ENCODE data around the gene SLC3A2. TPM values are rescaled to one million over a fixed set of nuclear protein-coding genes. Genes with fewer than 3 reads are reported as not detected.

Gene SLC3A2
- polyA plus RNA-seq, 1 donor, result 193 TPM

DNA sequence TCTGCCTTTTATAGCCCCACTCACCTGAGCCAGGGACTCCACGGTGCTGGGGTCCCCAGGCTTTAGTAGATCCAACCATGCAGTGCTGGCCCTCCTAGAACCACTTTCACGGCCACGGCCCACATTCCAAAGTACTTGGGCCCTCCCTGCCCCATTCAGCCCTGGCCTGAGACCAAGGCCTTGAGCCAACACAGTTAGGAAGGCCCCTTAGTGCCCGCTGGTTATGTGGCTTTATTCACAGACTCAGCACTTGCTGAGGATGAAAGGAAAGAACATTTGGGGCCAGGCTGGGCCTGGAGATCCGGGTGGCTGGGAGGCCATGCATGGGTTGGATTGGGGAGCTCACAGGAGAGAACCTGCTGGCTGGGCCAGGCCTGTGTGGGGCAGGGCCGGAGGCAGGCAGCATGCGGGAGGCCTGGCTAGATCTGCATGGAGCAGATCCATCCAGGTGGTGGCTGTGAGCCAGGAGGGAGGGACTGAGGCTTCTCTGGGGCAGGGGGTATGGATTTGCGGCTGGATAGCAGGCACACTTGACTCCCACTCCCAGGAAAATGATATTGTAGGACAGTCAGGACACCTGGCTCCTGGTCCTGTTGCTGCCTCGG lies 27.9 kb downstream of the SLC3A2 start:
- no peak for DNase-seq

DNA sequence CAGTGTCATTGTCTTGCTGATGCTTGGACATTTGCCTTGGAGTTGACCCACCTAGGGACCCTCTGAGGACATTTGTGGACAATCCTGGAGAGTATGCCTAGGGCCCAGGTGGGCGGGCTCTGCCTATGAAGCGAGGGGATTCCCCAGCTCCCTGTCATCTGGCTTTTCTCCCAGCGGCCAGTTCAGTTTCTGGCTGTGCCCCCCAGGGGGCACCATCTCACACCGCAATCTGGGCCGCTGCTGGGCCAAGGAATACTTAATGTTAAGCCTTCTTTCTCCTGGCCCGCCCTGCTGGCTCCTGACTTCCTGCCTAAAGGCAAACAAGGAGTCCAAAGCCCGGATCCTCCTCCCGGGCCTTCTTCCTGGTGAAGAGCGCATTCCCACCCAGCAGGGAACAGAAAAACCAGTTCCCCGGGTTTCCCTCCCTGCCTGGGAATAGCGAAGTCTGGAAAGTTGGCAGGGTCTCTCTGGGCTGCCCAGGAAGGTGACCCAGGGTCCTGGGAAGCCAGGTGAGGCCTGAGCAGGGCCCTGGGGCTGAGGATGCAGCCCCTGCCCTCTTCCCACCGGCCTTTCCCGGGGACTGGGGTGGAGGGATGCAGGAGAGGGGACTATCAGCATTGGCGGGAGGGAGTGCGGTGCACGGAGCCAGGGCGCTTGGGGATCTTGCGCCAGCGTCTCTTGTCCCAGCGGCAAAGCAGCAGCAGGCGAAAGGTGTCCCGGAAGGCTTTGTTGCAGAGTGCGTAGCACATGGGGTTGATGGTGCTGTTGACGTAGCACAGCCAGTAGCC lies 28.6 kb downstream of the SLC3A2 start:
- peak; percentile 65 for DNase-seq

DNA sequence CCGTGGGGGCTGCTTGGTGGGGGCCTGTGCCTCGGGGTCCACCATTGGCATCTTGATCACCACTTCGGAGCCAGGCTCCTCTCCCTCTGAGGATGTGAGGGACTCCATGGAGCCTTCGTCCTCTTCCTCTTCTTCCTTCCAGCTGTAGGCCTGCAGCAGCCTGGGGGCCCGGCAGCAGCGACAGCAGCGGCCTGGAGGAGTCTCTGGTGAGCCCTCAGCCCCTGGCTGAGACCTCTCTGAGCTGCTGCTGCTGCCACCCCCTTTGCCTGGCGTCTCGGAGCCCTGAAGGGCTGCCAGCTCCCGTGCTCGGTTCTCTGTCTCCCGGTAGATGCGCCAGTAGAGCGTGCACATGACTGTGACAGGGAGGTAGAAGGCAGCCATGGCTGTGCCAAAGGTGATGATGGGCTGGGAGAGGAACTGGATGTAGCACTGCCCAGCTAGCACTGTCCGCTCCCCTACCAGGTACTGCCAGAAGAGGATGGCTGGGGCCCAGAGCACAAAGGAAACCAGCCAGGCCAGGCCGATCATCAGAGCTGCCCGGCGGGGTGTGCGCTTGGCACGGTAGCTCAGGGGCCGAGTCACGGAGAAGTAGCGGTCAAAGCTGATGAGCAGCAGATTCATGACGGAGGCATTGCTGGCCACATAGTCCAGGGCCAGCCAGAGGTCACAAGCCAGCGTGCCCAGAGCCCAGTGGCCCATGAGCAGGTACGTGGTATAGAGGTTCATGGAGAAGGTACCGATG lies 29.6 kb downstream of the SLC3A2 start:
- DNase-seq, result no peak

DNA sequence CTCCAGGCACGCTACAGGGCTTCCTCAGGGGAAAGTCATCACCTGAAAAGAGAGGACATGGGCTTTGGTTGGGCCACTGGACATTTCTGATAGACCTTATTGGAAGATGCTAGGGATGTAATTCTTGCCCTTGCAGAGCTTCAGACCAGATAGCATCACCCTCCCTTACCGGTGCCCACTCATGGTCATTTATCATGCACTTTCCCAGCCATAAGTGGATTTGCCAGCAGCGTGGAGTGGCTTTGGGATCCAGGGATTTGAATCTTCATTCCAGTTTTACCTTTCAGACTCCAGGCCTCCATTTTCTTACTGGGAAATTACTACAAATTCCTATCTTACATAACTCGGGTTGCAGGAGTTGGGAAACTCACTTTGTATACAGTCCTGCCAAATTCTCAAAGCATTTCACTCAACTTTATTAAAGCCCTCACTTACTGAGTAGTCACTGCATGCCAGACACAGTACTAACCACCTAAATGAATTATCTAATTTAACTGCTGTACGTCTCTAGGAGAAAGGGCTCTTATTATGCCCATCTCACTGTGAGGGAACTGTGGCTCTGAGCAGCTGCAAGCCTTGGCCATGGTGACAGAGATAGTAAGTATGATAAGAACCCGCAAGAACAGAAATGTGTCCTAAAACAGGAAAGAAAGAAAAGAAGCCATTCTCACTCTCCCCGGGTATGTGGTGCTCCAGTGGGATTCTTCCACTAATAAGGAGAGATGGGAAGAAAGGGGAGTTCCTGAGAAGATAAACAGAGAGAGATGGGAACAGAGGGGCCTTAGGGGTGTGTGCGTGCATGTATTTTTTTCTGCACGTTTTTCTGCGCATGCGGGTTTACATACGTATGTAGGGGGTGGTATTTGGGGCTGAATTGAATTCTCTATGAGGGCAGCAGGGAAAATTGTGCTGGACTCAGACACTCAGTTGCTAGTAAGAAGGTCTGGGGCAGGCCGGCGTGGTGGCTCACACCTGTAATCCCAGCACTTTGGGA lies 30.7 kb downstream of the SLC3A2 start:
- DNase-seq, result no peak

DNA sequence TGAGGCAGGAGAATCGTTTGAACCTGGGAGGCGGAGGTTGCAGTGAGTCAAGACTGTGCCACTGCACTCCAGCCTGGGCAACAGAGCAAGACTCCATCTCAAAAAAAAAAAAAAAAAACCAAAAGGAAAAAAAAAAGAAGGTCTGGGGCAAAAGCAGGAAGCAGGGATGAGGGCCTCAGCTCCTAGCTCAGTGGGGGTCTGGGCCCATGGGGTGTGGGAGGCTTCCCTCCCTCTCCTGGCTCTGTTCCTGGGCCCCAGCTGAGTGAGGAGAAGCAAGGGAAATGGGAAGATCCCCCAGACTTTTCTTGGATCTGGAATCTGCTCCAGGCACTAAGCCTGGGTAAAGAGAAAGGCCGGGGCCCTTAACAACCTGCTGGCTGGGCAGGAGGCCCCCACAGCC lies 31.6 kb downstream of the SLC3A2 start:
- no peak for DNase-seq

DNA sequence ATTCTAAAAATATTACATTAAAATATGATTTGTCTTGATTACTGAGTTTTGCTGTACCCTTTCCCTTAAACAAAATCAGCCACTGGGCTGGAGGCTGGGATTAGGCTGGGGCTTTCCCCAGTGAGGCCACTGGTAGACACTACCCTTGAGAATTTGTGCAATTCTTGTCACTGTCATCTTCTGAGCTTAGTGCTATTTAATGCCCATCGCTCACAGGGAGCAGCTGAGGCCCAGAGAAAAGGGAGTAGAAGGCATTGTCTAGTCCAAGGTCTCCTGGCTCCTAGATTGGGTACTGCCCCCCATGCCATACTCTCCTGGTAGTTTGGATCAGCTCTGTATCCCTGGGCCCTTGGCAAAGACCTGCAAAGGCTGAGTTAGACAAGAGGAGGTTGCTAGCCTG lies 33.7 kb downstream of the SLC3A2 start:
- no peak for DNase-seq

DNA sequence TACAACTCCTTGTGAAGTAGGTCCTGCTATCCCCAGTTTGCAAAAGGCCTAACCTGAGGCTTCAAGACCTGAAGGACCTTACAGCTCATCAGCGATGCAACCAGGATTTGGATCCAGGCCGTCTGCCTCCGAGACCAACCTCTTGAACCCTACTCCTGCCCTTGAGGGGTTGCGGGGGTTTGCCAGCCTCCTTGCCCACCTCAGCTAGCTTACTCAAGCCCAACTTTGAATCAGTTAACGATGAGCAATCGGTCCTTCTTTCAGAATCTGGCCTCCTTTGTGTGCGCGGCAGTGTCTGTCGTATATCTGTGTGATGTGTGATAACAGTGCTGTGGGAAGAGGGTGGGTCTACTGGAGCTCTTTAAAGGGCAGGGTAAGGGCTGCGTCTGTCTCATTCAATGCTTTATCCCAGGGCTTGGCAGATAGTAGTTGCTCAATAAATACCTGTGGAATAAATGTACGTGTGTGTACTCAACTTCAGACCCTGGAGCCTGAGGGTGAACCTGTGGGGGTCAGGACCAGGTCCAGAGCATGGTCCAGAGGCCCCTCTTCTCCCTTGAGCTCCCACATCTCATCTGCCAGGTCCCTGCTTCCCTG lies 37.3 kb downstream of the SLC3A2 start:
- DNase-seq, result no peak

DNA sequence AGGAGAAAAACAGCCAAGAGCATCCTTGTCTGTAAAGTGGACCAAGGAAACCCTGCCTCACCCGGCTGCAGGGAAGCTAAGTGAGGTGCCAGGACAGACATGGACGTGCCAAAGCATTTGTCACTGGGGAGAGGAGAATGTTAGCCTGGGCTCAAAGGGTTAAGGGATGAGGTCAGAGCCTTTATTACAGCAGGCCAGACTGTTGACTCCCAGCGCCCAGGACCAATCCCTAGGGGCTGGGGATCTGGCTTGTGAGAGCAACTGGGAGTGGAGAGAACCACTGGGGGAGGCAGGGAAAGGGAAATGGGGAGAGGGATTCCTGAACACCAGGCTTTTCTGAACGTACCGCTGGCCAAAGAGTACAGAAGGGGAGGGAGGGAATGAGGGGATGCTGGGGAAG lies 37.8 kb downstream of the SLC3A2 start:
- no peak for DNase-seq

DNA sequence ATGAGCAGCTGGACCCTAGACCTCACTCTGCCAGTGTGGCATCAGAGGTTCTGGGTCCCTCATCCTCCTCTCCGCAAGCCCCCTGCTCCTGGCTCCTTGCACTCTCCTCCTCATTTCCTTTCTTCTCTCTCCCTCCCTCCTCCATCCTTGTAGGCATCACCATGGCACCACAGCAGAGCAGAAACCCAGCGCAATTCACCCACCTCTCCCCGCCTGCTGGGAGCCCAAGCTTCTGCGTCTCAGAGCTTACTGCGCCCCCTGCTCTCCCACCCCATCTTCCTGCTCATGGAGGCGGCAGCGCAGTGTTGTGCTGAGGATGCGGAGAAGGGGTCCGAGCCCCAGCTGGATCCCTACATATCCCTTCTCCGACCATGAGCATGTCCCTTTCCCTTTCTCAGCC lies 38.8 kb downstream of the SLC3A2 start:
- DNase-seq, result no peak

DNA sequence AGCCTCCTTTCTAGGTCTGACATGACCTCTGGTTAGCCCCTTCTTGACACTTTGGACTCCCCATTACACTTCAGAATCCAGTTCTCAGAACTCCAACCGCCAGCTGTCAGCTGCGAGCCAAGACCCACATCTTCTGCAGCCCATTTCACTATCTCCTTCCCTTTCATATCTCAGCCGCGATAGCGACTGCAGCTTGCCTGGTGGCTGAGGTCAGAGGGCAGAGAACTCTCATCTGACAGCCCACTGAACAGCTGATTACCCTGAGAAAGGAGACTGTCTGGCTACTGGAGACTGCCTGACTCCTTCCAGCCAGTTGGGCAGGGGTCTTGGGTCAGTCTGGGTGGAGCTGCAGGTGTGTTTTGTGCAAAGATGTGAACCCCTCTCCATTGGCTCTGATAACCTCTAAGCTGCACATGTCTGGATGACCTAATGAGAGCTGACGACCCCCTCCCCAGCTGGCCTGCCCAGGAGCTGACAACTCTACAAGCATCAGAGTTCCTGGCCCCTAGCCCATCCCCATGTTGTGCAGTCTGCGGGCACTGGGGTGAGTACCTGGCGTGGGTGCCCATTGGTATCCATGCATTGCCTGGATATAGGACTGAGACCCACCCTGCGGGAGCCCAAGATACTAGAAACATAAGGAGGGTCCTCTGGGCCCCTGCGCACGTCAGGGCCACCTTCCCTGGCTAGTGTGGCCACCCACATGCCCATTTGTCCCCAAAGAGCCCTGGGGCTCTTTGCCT lies 39.4 kb downstream of the SLC3A2 start:
- no peak for DNase-seq

DNA sequence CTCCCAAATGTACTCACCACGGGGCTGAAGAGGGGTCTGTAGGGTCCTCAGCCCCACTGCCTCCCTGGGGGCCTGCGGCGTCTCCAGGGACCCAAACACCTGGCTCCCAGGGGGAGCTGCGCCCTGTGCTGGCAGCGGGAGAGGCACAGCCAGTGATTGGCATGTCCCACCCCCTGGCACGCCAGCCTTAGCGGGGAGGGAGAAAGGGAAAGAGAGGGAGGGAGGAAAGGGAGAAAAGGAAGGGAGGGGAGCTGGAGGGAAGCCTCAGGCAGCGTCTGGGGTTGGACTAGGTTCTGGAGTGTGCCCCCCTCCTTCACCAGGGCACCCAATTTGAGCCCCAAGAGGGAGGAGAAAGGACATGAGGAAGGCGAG lies 40.5 kb downstream of the SLC3A2 start, which contains the start of gene CHRM1:
CHRM1 (minus strand) TSS at position 163 of the 372 bp plus-strand sequence. CDS start 10,263 bp downstream, outside the sequence.
- no peak for DNase-seq

DNA sequence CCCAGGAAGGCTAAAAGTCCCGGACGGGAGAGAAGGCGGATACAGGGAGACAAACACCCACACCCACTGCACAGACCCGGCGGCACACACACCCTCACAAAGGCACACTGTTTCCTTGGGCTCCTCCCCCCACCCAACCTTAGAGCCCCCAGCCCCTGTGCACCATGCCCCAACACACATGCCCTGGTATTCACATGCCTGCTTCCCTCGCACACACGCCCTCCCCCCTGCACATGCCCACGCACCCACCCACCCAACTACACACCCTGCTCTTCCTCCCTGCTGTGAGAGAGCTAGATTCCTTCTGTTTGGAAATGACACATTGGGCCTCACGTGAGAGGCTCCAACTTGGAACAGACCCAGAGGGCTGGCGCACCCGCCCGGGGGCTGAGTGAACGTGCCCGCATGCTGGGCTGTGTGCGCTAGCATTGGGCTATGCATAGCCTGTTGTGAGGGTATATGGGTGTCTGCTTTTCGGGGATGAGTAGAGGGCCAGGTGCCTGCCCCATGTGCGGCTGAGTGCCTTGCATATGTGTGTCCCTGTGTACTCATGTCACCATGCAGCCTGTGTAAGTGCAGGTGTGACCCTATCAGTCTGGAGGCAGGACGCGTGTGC lies 41.0 kb downstream of the SLC3A2 start:
- no peak for DNase-seq

DNA sequence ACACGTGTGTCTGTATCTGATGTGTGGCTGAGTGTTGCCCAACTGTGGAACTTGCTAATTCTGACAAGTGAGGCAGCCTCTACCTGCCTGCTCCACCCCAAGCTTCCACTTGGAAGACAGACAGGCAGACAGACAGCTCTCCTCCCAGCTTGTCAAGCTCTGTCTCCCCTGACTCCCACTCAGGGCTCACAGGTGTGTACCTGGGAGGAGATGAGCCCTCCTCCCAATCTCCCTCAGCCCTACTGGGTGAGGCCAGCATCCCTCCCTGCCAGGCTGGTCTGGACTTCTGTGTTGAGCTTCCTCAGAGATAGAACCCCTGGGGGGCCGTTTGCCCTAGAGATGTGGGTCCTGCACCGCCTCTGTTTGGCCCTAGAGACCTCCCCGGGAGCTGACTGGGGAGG lies 41.5 kb downstream of the SLC3A2 start:
- DNase-seq, result no peak

DNA sequence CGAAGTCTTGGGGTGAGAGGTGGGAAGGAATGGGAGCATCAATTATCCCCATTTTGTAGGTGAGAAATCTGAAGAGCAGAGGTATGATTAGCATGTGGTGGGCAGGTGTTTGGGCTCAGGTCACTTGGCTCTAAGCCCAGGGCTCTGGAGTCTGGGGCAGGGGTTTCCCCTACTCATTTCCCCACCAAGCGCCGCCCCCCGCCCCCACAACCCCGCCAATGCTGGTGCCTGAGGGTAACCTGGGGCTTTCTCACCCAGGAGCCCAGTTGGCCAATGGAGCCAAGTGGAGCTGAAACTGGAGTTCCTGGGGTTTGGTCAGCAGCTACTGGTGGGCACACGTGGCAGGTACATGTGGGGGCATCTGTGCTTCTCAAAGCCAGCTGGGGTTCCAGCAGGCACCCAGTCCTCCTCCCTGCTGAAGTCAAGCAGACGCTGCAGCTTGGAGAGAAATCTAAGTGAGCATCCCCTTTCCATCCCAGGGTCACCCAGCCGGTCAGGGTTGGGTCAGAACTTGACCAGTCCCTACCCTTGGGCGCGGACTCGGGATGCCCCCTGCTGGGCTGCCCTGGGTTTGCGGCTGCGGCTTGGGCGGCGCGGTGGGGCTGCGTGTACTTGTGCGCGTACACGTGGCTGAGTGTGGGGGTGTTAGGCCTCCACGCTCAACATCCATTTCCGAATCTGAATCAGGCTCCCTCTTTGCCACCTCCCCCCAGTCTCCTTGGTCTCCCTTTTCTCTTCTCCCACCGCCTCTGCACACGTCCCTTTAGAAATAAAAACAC lies 42.1 kb downstream of the SLC3A2 start:
- no peak for DNase-seq

DNA sequence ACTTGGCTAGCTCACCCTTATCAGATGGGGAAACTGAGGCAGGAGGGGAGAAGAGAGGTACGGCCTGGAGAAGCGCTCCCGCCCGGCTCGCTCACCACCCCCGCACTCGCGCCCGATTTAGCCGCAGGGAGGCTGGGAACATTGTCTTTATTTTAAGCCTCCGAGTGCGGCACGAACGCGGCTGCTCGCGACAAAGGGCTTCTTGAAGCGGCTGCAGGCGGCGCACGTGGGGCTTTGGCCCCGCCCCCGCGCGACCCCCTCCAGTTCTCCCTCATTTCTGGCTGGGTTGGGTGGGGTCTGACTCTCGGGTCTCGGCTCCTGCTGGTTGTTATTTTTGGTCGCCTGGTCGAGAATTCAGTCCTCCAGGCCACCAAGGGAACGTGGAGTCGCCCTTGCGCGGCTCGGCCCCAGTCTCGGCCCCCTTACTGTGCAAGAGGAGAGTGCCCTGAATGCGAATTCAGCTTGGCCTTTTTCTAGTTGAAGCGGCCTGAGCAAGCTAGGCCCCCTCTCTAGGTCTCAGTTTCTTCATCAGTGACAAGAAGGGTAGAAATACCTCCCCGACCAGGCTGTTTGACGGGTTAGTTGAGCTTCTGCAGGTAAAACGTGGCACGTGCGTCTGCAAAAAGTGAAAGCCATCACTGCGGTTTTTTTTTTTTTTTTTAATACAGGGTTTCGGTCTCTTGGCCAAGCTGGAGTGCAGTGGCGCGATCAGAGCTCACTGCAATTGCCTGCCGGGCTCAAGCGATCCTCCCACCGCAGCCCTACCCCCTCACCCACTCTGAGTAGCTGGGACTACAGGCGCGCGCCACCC lies 43.1 kb downstream of the SLC3A2 start:
- DNase-seq, result no peak

DNA sequence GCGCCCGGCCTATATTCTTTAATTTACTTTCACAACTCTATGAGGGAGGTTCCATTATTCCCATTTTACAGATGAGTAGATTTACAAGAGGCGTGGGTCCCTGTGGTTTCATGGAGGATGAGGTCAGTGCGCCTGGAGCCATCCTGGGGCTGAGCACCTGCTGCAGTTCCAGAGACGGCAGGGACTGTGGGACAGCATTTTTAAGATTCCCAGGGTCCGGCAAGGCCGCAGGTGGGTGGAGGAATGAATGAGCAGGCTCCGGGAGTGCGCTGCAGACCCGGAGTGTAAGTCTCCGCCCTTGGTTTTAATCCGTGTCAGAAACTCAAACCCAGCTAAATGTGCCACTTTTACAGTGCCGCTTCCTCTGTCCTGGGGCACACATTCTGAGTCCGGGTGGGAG lies 44.6 kb downstream of the SLC3A2 start:
- DNase-seq, result no peak

DNA sequence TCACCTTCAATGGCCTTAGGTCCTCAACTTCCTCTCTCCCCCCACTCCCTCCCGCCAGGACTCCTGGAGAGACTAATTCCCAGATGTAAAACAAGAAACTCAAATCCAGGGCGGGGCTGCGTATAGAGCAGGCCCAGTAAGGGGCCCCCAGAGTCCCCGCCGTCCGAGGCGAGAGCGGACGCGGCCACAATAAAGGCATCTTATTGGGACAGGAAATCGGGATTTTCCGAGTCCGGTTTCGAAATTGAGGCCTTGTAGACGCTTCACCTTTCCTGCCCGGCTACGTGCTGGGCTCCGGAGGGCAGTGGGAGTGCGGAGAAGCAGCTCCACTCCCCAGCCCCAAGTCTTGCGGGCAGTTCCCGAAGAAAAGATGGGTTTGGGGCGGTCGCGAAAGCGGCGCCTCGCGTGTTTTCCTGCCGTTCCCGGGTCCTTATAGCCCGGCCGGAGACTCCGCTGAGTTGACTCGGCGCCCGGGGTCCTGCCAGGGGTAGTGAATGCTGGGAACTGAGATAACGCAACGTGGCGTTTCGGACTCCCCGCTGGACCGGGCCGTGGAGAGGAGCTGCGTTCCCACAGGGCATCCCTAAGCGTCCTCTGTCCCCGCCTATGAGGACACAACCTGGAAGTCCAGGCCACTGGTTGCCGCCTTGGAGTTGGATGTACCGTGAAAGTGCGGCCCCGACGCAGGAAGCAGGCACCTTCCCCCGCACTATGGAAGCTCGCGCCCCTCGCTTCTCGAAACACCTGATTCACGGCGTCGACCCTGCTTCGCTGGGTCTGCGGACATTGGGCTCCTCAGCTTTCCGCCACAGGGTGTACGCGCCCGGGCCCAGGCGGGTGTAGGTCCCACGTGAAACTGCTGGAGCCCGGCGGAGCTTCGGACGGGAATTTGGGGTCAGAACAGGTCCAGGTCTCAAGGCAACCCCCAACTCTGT lies 45.3 kb downstream of the SLC3A2 start:
- DNase-seq, result no peak

Measured in left kidney (tissue), 2 donors.